GM21390 (cell line): ENCODE results near the gene NUCKS1.
"Not testable (repeated sequence)": the region's sequence is repeated elsewhere in the genome, so short reads cannot be mapped to it uniquely, and the experiment has no call there.

Experiments used
- ATAC-seq: cut with Tn5 transposase; IDR thresholded peaks from one replicate; pipeline ENCODE4 v1.9.1; 2021; ENCODE audit not compliant: unreplicated experiment

Gene NUCKS1

DNA sequence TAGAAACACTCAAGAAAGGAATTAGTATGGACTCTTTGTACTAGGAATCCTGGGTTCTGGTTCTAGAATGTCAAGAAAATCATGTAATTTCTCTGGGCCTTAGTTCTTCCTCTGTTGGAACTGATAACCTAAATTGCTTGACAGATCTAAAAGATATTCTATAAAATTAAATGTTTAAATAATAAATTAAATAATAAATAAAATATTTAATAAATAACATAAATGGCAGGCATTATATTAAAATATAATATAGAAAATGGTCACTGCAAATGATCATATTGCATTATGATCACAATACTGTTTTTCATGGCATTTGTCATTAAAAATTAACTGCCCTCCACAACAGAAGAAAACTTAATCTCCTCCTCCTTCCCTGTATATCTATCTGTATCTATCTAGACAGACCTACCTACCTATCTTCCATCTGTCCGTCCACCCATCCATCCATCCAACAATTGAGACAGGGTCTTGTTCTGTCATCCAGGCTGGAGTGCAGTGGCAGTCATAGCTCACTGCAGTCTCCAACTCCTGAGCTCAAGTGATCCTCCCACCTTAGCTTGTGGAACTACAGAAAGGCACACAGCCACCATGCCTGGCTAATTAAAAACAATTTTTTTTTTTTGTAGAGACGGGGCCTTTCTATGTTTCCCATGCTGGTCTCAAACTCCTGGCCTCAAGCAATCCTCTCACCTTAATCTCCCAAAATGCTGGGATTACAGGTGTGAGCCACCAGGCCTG, 16.4 kb downstream of the NUCKS1 start:
- no peak for ATAC-seq

GRCh38 chr1:205729945-205730610, 19.9 kb downstream of the NUCKS1 start:
- no peak for ATAC-seq

DNA sequence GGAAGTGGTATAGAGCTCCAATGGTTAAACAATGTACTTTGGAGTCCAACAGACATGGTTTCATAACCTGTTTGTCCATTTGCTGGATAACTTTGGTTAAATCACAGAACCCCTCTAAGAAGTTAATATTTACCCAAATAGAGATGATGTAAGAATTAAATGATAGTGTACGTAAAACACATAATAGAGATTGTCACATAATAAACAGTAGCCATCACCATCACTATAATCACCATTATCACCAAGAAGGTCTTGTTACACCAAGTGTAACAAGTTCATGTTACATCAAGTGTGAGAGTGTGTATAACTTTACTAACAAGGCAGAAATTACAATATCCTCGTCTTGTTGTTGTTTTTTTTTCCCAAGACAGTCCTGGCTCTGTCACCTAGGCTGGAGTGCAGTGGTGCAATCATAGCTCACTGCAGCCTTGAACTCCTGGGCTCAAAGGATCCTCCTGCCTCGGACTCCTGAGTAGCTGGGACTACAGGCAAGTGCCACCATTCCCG, 23.3 kb downstream of the NUCKS1 start:
- no peak for ATAC-seq

GRCh38 chr1:205725514-205725913, 24.5 kb downstream of the NUCKS1 start:
- no peak for ATAC-seq

DNA sequence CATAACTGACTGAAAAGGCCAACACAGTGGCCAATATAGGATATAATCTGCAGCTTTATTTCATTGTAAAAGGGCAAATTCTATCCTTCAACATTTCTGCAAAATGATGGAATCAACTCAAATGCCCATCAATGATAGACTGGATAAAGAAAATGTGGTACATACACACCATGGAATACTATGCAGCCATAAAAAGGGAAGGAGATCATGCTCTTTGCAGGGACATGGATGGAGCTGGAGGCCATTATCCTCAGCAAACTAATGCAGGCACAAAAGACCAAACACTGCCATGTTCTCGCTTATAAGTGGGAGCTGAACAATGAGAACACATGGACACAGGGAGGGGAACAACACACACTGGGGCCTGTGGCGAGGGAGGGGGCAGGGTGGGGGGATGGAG, 29.2 kb downstream of the NUCKS1 start:
- not testable (repeated sequence) for ATAC-seq

- ATAC-seq, result no peak
These were observed 30.2 kb downstream of the NUCKS1 start for GRCh38 chr1:205719762-205720161.

DNA sequence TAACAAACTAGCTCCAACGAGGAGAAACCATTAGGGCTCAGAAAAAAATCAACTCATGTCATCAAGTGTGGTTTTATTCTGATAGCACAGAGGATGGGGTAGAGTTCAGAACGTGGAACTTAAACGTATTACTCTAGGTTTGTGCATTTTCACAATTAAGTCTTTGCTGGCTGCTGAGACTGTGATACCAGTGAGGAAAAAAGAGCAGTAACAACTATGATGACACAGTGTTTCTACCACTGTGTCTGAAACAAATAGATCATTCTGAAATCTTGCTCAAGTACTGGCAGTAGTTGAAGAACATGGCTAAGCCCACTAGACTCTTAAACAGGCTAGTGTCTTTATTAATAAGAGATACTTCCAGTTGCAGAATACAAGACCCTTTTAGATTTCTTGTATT, 31.0 kb downstream of the NUCKS1 start:
- ATAC-seq, result no peak

DNA sequence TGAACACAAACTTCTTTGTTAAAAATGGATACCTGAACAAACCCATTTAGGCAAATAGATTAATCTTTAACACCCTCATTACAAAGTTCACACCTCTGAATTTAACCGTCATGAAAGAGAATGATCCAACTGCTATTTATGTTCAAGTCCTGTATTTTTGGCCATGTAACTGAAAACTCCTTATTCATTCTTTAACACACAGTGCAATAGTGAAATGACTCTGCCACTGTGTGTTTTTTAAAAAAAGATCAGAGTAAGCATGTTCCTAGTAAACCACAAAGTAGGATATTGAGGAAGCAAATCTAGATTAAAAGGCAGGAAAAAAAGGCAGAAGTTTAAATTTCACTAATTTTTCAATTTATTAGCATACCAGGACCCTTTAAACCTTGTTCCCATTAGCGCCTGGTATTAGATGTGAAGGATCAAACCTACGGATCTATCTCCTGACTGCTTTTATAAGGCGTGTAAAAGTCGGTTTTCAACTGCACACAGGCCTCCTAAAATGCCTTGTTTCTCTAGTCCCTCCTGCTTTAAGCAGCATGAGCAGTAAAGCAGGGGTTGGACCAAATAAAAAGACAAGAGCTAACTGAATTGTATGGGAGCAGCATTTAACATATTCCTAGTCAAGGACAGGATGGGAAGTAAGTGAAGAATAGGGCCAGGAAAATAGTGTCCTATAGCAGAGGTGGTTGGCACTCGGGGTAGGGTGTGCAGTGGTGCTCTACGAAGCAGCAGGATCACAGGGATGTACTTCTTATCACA, 33.4 kb downstream of the NUCKS1 start:
- ATAC-seq, result no peak

- no peak for ATAC-seq
These were observed 34.4 kb downstream of the NUCKS1 start for GRCh38 chr1:205715628-205716027.

GRCh38 chr1:205714906-205715246, 35.1 kb downstream of the NUCKS1 start:
- no peak for ATAC-seq

DNA sequence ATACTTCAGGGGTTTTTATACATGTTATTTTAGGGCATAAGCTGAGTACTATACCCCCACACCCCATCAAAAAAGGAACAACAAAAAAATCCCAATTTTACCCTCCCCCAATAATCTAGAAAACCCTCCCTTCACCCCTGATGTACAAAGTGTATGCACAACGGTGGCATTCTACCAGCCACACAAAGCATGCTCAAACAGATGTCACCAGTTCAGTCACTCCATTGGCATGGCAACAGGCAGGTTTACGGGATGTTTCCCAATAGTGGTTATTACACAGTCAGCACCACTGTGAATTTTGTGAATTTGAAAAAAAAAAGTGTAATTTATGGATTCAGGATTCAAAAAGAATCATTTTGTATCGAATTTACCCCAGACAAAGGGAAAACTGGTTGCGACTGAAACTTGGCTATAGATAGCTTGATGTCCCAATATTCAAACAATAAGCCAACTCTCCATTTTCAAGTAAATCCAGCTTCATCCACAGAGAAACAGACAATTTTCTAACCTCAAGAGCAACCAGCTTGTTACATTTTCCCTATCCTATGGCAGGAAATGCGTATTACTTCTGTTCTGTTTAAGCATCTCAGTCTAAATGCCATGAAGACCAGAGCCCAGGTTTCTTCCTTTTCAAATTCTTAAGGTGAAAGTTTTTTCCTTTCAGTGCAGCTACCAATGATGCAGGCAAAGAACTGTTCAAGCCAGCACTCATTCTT, 35.6 kb downstream of the NUCKS1 start:
- no peak for ATAC-seq

DNA sequence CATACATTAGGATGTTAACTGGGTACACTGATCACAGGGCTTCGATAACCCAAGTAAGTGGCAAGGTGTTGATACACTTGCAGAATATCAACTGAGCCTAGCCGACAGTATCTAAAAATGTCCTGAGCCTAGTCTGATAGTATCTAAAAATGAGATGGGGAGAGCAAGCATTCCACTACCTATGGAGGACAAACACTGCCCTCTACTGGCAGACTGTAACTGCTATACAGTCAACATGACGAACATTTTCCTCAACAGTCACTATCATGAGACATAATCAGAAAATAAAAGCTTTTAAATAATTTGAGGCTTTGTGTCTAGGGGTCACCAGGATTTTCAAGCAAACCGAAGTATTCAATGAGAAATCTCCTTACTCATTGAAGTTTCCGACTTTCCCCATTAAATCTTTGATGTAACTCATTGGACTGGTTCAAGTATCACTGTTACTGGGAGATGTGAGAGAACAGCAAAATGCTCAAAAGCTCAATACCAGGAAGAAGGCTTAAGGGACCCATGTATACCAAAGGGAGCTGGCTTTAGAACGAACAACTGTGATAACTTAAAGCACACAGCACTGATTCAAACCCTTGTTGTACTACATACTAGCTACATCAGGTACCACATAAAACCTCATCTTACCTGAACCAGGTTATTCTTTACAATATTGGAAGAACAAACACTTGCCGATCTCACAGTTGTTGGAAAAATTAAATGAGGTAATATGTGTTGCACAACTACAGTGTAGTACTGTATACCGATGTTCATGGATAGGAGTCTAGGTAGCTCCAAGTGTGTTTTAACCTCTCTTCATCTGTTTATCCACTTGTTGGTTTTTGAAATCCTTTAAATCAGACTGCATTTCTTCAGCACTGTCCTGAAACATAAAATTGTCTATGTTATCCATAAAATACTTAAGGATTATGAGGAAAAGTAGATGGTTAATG, 38.6 kb downstream of the NUCKS1 start:
- ATAC-seq, result no peak

GRCh38 chr1:205710201-205711062, 39.5 kb downstream of the NUCKS1 start:
- ATAC-seq, result no peak

DNA sequence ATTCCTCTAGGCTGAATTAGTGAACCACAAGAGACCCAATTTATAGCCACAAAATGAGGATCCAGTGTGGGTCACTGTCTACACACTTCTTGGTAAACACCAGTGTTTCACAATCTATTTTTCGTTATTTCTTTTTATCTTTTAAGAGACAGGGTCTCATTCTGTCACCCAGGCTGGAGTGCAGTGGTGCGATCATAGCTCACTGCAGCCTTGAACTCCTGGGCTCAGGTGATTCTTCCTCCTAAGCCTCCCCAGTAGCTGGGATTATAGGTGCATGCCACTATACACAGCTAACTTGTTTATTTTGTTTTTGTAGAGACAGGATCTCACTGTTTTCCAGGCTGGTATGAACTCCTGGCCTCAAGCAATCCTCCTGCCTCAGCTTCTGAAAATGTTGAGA, 40.3 kb downstream of the NUCKS1 start:
- no peak for ATAC-seq

- ATAC-seq, result no peak
These were observed 41.0 kb downstream of the NUCKS1 start for GRCh38 chr1:205709059-205709398.

DNA sequence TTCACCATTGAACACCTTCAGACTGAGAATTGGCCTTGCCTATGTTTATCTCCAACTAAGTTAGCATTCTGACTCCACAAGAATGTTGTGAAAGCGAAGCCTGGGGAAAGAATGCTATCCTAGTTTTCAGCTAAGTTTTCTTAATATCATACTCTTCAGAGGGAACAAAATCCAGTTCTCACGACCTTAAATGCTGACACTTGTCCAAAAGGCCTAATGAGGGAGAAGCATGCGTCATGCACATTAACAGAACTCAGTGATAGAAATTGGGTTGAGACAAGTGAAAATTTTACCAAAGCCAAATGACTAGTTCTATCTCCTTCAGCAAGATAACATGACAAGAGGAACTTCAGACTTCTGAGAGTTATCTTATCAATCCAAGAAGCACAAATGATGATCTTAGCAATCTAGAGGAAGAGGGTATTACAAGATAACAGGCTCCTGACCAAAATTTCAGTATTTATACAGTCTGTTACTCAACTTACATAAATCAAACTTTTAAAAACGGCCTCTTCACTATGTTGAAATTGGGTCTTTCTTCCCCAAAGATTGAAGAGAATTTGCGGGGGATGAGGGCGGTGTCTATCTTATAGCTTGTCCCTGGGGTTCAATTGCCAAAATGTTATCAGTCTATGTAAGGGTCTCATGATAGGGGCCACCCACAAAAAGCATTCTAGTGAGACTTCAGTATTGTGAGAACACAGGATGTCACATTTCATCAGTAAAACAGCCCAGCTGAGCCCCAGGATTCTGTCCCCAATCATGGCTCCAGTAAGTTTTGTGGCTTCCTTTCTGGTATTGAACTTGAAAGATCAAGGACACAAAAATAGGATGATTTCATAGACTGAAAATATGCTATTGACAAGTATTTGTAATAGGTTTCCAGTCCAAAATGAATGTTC, 43.1 kb downstream of the NUCKS1 start:
- ATAC-seq, result no peak

GRCh38 chr1:205704903-205705302, 45.1 kb downstream of the NUCKS1 start:
- no peak for ATAC-seq

DNA sequence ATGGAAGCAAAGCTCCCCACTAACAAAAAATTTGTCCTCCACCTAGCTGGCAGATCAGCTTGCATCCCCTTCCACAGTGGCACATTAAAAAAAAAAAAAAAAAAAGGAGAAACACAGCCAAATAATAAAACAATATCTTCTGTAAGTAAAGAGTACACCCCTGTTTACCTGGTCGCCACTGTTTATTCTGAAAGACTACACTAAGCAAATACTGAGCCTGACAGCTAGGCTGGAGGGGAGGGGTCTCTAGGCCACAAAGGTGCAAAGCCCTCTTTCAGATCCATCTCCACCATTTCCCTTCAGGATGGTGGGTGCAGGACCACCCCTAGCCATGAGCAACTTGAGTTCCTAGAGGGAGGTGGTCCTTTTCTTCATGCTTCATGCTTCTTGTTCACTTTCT, 46.9 kb downstream of the NUCKS1 start:
- no peak for ATAC-seq
